Measurements from ENCODE around the gene RTN4RL1. TPM values are rescaled to one million over a fixed set of nuclear protein-coding genes. Genes with fewer than 3 reads are reported as not detected.

The RTN4RL1 gene
- total and polyA plus RNA-seq, 9 of the 15 experiments (the other 6 are each of a cell fraction or from before 2014, with no cell fraction given) = 0.04 to 0.06 (median 0.04) TPM; not detected in 5

DNA sequence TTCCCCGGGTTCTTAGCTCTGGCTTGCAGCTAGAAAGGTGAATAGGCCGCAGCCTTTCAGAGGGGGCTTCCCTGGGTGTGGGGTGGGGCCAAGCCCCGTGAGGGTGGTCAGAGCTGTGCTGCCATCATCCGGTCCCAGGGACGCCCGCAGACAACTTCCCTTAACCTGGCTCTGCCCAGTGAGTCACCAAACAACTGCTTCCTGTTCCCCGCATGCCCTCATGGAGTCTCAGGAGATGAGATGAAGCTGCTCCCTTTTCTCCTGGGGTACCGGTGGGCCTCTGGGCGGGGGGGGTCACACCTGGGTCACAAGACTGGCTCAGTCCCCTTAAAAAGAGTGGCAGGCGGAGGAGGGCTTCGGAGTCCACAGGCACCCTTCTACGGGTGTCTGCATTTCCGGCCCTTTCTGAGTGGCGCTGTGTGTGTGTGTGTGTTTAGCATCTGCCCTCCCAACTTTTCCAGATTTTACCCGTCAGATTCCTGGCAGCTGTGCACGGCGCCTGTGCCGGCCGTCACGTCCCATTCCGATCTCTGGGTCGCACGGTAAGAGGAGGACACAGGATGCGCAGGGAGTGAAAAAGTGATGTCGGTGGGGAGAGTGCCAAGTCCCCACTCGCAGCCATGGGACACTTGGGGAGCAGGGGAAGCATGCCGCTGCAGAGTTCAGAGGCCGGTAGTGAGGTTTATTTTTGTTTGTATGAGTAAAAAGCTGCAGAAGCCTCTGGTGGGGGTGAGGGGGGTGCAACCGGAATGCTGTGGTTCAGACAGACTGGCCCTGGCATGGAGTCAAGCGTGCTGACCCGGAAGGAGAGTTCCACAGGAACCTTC is 46.5 kb upstream of the RTN4RL1 start:
- H3K9ac ChIP-seq (ENCODE audit: insufficient read depth in 1 of 2, low read depth in 2 of 2, low read length in 2 of 2) = no peak overlapping the region
- H4K20me1 ChIP-seq (replicated peaks; ENCODE audit: control insufficient read depth, insufficient read depth, low read length) = no peaks in the 10 kb centered on the region
- no peak overlapping the region for H3K27ac ChIP-seq (ENCODE audit: extremely low read depth, low read depth, low read length)
- ChIA-PET POLR2A (interaction anchor here (1.0 kb wide), 1 partner anchor 50 kb away, joined by 3 read pairs; no protein-coding TSS in a partner anchor), CTCF (ENCODE audit: low intra/inter-chr PET ratio) (no interaction called here)
- no peaks in the 10 kb centered on the region for H3K9me1 ChIP-seq (ENCODE audit: control insufficient read depth, insufficient read depth, low read length)
- no TSS peak for BruUV-seq (replicated peaks)
- 90% methylated on average over 14 of the region's 31 CpGs for WGBS (ENCODE audit: insufficient coverage, low coverage, missing lambda C conversion rate)
- ATAC-seq (no peak), FAIRE-seq (no peak), DNase-seq (ENCODE audit: extremely low read depth in 1 of 4, low spot score in 3 of 4) (no peak)
- H3K4me2 ChIP-seq (ENCODE audit: insufficient read depth, low read length) = no peak overlapping the region
- no peak for TF ChIP-seq ZNF408 (CRISPR knock-in tag; IDR thresholded peaks at IDR 0.05; ENCODE audit: low read depth)
- no peaks in the 10 kb centered on the region for H3K79me2 ChIP-seq (ENCODE audit: control insufficient read depth, insufficient read depth, low read length)
- H3K36me3 ChIP-seq (ENCODE audit: control insufficient read depth, insufficient read depth, low read length) = 0 out of 3 replicates have a peak, but pooled peaks cover 5% of the 10 kb centered on the region
- peaks cover 0 to 4% of the 10 kb centered on the region in 2 experiments; a peak in 1 of 5 replicates for H3K4me1 ChIP-seq (replicated peaks in 1 of 2; ENCODE audit: control insufficient read depth in 2 of 2, insufficient read depth in 2 of 2, low read length in 2 of 2)
- no peaks in the 10 kb centered on the region for H3K27me3 ChIP-seq (ENCODE audit: control insufficient read depth in 2 of 2, insufficient read depth in 2 of 2, low read length in 2 of 2)
- H2AFZ ChIP-seq (ENCODE audit: low read depth, low read length) = no peak overlapping the region
- in situ Hi-C loops (cut with MboI) = no loop called here
- no peak overlapping the region for H3K4me3 ChIP-seq
- intact Hi-C loops (cut with micrococcal nuclease) = no loop called here
- no peaks in the 10 kb centered on the region for H3K9me3 ChIP-seq (replicated peaks; ENCODE audit: control insufficient read depth, insufficient read depth, low read depth, low read length)

DNA sequence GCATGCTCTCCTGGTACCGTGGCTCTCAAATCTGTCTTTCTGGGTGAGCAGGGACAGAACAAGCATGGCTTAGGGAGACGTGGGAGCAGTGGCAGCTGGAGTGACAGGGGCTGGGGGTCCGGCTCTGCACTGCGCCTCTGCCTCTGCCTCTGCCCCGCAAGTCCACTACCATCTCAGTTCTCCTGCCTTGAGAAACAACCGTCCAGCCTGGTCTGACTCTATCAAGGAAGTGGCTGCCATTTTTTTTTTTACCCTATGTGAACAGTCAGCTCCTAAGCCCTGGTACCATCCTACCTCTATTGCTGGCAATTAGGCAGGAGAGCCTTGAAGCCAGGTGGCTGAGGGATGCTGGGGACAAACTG is 45.9 kb upstream of the RTN4RL1 start:
- FAIRE-seq (no peak), ATAC-seq (no peak), DNase-seq (ENCODE audit: extremely low read depth in 1 of 4, low spot score in 3 of 4) (no peak)
- Histone ChIP-seq H3K4me1 (replicated peaks in 1 of 2; ENCODE audit: control insufficient read depth in 2 of 2, insufficient read depth in 2 of 2, low read length in 2 of 2) (peaks cover 0 to 4% of the 10 kb centered on the region in 2 experiments; a peak in 1 of 5 replicates), H3K27me3 (ENCODE audit: control insufficient read depth in 2 of 2, insufficient read depth in 2 of 2, low read length in 2 of 2) (no peaks in the 10 kb centered on the region), H3K9me1 (ENCODE audit: control insufficient read depth, insufficient read depth, low read length) (no peaks in the 10 kb centered on the region), H3K4me2 (ENCODE audit: insufficient read depth, low read length) (no peak overlapping the region), H3K27ac (ENCODE audit: extremely low read depth, low read depth, low read length) (no peak overlapping the region), H3K4me3 (no peak overlapping the region), H3K9ac (ENCODE audit: insufficient read depth in 1 of 2, low read depth in 2 of 2, low read length in 2 of 2) (no peak overlapping the region; a peak in 1 of 4 replicates), H2AFZ (ENCODE audit: low read depth, low read length) (no peak overlapping the region), H3K9me3 (replicated peaks; ENCODE audit: control insufficient read depth, insufficient read depth, low read depth, low read length) (no peaks in the 10 kb centered on the region), H3K79me2 (ENCODE audit: control insufficient read depth, insufficient read depth, low read length) (no peaks in the 10 kb centered on the region), H3K36me3 (ENCODE audit: control insufficient read depth, insufficient read depth, low read length) (peaks cover 8% of the 10 kb centered on the region; the same call in 1 of the 3 replicates), H4K20me1 (replicated peaks; ENCODE audit: control insufficient read depth, insufficient read depth, low read length) (no peaks in the 10 kb centered on the region)
- intact Hi-C loops (cut with micrococcal nuclease) = no loop called here
- in situ Hi-C loops (cut with MboI) = no loop called here
- BruUV-seq (replicated peaks) = no TSS peak
- 90% methylated on average over 3 of the region's 6 CpGs for WGBS (ENCODE audit: insufficient coverage, low coverage, missing lambda C conversion rate)
- POLR2A ChIA-PET = interaction anchor here (0.6 kb wide), 1 partner anchor 10 kb away, joined by 3 read pairs; no protein-coding TSS in a partner anchor
- TF ChIP-seq POLR2H (tag; IDR thresholded peaks at IDR 0.05; ENCODE audit: low read depth) = no peak
- TF ChIP-seq SRSF1 (IDR thresholded peaks at IDR 0.05; ENCODE audit: low read depth, low read length) = no peak
- CTCF ChIA-PET (ENCODE audit: low intra/inter-chr PET ratio) = no interaction called here
